Stimulated activated CD8-positive, alpha-beta memory T cell treated with anti-CD3 and anti-CD28 coated beads, Interleukin-7, amount 100 ng/mL, for 1 hour (primary cell): ENCODE data around the gene GPR157.
"Not testable (repeated sequence)": the region's sequence is repeated elsewhere in the genome, so short reads cannot be mapped to it uniquely, and the experiment has no call there.

Source experiments
- DNase-seq, 2 donors: peaks; one replicate each; pipeline ENCODE4 v3.0.0-alpha.2; 2020; ENCODE audit warnings: low read depth in 2 of 2

Gene GPR157

DNA sequence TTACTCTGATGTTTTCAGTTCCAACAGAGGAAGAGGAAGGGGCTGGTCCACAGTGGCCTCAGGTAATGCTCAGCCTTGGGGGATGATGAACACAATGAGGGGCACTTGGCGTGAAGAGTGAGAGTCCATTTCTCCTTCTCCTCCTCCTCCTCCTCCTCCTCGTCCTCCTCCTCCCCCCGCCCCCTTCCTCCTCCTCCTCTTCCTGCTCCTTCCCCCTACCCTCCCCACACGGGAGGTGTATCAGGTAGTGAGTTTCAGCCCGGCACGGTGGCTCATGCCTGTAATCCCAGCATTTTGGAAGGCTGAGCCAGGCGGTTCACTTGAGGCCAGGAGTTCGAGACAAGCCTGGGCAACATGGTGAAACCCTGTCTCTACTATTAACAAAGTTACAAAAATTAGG lies 17.3 kb upstream of the GPR157 start:
- no peak for DNase-seq

DNA sequence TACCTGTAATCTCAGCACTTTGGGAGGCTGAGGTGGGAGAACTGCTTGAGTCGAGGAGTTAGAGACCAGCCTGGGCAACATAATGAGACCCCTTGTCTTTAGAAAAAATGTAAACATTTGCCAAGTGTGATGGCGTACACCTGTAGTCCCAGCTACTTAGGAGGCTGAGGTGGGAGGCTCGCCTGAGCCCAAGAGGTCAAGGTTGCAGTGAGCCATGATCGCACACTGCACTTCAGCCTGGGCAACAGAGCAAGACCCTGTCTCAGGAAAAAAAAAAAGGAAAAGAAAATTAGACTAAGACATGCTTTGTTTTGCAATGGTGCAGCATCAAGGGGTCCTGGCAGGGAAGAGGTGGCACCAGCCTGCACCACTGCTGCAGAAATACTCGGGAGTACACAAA lies 16.8 kb upstream of the GPR157 start:
- DNase-seq, result no peak

DNA sequence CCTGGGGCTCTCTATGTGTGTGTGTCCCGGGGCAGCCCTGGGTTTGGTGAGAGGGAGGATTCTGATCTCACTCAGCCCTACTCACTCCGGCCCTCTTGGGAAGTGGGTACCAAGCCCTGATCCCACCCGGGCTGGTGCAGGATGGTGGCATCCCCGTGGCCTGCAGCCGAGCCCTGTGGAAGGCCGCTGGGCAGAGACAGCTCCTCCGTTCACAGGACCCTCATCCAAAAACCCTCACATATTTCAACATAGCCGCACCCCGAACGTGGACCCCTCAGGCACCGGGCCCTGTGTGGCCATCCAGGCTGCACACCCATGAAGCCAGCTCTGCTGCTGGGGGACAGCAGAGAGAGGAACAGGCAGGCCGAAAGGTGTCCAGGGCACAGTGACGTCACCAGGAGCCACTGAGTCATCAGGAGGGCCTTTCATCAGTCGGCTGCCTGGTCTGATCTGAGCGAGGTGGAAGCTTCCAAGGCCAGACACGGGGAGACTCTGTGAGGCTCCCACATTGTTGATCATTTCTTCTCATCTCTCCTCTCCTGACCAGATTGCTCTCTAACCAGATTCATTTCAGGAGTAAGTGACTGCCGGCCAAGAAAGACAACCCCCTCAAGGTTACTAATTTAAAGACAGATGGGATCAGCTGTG lies 16.2 kb upstream of the GPR157 start:
- no peak for DNase-seq

DNA sequence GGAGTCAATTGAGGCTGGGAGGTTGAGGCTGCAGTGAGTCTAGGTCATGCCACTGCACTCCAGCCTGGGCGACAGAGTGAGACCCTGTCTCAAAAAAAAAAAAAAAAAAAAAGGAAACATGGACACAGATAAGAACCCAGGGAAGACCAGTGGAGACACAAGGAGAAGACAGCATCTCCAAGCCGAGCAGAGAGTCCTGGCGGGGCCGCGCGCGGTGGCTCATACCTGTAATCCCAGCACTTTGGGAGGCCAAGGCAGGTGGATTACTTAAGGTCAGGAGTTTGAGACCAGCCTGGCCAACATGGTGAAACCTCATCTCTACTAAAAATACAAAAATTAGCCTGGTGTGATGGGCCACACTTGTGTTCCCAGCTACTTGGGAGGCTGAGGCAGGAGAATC lies 15.6 kb upstream of the GPR157 start:
- not testable (repeated sequence) for DNase-seq

GRCh38 chr1:9143250-9143649 lies 14.3 kb upstream of the GPR157 start:
- no peak for DNase-seq

- DNase-seq, result no peak
Observed at GRCh38 chr1:9139930-9140329, 11.0 kb upstream of the GPR157 start.

DNA sequence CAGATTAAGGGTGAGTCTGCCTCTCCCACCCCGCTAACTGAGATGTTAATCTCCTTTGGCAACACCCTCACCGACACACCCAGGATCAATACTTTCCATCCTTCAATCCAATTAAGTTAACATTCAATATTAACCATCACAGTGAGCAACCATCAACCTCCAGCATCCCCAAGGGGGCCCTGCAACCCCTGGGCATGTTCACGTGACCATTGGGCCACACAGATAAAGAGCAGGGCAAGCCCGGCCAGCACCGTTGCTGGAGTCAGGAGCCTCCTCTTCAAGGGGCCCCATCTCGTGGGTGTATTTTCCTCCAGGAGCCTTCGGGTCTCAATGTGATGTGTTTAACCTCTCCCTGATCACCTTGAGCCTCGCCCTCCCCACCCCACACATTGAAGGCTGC lies 8.0 kb upstream of the GPR157 start:
- DNase-seq, result no peak

DNA sequence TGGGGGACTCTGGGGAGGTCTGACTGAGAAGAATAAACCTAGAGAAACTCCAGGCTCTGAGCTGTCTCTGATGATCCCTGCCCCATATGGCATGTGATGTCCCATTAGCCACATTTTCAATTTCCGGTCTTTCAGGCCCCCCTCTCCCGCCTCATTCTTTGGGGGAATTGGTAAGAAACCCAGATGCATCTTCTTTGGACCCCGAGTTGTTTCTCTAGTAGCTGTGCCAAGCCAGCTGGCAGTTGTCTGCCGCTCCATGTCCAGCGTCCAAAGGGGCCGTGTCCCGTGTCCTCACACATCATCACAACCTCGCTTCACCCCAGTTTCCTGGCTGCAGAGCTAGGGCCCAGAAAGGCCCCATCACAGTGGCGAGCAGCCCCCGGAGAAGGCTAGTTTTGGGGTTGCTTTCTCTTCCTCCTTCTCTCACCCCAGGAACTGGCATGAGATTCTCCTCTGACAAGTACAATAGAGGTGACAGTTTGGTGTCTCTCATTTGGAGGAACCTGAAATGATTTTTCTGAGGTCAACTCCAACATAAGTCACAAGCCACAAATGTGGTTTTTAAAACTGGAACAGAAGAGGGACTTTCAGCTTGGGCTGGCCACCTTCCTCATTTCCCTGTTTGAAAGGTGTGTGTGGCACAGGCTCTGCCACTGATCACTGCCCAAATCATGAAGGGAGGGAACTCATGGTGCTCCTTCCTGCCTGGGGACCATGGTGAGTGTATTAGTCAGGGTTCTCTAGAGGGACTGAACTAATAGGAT lies 6.4 kb upstream of the GPR157 start:
- no peak for DNase-seq

DNA sequence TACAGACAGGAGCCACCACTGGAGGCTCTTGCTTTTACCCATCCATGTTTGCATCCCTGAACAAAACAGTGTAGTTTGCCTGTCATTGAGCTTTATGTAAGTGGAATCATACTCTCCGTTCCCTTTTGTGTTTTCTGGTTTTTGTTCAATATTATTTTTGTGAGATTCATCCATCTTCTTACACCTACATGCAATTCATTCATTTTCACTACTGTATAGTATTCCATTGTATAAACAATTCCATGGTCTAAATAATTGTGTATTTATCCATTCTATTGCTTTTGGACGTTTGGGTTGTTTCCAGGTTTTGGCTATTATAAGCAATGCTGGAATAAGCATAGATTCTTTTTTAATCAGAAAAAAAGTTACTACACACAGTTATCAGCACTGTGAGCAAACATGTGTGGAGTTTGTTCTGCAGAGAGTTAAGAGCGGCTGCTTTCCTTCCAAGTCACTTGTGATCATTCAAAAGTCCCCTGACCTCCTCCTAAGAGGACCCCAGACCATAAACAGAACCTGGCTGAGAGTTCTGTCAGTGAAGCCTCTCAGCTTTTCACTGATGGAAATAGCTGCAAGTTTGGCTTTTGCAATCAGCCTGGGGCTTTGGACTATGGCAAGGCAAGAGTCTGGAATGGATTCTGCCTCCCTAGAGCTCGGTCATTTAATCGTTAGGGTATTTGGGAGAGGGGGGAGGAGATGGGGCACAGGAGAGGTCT lies 5.1 kb upstream of the GPR157 start:
- DNase-seq, result no peak

DNA sequence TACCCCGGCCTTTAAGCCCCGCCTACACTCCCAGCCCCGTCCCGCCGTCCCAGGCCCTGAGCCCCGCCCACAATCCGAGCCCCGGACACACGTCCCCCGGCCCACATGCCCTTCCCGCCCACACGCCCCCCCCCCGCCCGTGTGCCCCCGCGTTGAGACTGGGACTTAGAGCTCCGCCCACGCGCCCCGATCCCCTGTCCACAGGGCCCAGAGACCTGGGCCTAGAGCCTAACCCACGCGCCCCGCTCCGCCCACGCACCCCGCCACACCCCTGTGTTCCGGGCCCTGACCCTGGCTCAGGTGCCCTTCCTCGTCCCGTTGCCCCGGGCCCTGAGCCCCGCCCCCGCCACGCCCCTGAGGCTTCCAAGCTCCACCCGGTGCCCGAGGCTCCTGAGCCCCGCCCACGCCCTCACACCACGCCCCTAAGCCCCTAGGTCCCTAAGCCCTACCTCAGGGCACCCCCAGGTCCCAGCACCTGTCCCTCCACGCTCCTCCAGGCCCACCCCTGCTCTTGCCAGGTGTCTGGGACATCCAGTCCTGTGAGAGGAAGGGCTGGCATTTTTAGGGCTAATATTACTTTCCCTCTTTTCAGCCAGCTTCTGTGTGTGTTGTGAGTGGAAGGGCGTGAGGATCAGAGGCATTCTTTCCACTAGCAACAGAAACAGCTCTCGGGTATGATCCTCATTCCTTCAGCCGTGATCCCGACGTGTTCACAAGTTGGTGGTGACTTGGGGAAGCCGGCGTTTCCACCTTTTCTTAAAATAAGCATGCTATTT lies 552 bp upstream of the GPR157 start:
- DNase-seq, result peak; percentile 61 to 71

DNA sequence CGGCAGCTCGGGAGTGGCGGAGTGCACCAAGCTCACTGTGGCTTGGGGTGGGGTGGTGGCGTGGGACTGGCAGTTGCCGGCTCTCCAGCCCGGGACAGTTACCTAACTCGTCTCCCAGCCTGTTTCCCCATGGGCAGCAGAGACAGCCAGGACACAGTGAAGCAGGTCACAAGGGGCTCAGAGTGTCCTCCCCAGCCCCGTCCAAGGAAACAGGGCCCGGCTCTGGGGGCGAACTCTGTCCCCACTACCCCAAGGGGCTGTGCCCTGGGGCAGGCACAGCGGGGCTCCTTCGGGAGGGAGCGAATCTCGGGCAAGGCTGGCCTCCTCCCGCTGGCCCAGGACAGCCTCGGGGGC lies 759 bp downstream of the GPR157 start:
- no peak for DNase-seq

- DNase-seq, result no peak
Observed at GRCh38 chr1:9127395-9128165, 1.3 kb downstream of the GPR157 start.

DNA sequence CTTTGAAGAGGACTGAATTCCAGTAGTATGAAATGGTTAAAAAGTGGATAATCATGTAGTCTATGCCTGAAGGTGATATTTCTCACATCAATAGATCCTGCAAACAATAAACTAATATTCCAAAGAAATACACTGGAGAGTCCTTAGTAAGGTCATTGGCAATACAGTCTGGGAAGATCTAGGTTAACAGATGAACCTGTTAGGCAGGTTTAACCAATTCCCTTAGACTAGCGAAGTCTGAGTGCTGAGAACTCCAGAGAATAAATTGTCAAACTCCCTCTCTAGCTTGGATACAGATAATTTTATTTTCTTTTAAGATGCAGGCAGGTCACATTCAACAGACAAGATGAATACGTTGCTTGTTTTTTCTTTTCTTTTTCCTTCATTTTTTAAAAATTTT lies 2.4 kb downstream of the GPR157 start:
- DNase-seq, result no peak

GRCh38 chr1:9125847-9126246 lies 3.1 kb downstream of the GPR157 start:
- DNase-seq, result not testable (repeated sequence)

DNA sequence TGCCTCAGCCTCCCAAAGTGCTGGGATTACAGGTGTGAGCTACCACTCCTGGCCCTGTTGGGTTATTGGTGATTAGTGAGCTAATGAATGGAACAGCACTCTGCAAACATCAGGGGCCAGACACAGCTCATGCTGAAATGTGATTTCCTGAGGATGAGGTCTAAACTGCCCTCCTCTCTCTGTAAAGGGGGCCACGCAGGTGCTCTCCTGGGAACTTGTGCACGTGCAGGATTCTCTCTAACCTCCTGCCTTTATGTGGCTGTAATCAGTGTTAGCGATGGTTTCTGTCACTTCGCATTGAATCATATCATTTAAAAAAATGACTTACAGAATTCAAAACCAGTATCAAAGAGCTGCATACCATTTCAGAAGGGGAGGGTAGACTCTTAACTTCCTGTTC lies 3.6 kb downstream of the GPR157 start:
- DNase-seq, result no peak

- DNase-seq, result not testable (repeated sequence)
Observed at GRCh38 chr1:9124389-9124788, 4.5 kb downstream of the GPR157 start.

DNA sequence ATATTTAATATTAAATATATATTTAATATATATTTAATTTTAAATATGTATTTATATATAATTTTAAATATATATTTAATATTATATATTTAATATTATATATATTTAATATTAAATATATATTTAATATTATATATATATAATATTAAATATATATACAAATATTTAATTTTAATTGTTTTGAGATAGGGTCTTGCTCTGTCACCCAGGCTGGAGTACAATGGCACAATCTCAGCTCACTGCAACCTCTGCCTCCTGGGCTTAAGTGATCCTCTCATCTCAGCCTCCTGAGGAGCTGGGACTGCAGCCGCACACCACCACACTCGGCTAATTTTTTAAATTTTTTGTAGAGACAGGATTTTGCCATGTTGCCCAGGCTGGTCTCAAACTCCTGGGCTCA lies 5.2 kb downstream of the GPR157 start:
- not testable (repeated sequence) for DNase-seq

GRCh38 chr1:9121496-9122409 lies 7.1 kb downstream of the GPR157 start:
- DNase-seq, result no peak

GRCh38 chr1:9120312-9120958 lies 8.5 kb downstream of the GPR157 start:
- DNase-seq, result no peak

DNA sequence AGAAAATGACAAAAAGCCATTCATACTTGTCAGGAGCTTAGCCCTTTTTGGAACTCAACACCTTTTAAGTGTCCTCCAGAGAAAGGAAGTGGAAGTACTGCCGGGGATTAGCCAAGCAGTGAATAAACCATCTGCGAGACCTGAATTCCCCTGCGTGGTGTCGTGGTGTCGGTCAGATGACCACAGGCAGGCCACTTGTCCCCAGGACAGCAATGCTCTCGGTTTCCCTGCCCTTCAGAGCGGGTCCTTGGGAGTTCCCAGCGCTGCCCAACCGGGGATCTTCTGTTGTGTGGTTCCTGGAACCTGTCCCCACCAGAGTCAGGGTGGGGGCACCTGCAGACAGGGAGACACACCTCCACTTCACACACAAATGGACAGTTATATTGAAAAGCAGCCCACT lies 9.2 kb downstream of the GPR157 start:
- DNase-seq, result no peak
